ENCODE measurements around the gene EMP3.

DNA sequence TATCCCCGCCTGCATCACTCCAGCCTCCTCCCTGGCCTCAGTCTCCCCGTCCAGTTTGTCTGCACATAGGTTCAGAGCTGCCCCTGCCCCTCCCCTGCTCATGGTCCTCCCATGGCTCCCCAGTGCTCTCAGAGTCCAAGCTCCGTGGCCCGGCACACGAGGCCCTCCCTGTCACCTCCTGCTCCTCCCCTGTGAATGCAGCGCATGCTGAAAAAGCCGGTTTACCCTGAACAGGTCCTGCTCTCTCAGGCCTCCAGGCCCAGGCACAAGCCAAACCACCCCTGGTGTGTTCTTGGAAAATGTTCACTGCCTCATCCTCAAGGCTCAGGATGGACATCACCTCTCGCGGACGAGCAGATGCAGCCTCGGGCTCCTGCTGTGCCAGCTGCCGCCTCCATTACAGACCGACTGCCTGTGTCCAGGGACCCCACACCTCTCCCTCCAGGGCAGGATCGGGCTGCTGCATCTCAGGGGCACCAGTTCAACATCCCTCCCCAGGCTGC is 13.0 kb downstream of the EMP3 start:
- TF ChIP-seq, protein P1, sequence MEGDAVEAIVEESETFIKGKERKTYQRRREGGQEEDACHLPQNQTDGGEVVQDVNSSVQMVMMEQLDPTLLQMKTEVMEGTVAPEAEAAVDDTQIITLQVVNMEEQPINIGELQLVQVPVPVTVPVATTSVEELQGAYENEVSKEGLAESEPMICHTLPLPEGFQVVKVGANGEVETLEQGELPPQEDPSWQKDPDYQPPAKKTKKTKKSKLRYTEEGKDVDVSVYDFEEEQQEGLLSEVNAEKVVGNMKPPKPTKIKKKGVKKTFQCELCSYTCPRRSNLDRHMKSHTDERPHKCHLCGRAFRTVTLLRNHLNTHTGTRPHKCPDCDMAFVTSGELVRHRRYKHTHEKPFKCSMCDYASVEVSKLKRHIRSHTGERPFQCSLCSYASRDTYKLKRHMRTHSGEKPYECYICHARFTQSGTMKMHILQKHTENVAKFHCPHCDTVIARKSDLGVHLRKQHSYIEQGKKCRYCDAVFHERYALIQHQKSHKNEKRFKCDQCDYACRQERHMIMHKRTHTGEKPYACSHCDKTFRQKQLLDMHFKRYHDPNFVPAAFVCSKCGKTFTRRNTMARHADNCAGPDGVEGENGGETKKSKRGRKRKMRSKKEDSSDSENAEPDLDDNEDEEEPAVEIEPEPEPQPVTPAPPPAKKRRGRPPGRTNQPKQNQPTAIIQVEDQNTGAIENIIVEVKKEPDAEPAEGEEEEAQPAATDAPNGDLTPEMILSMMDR (IDR thresholded peaks at IDR 0.05) = no peak
- no peak for TF ChIP-seq POLR2A (IDR thresholded peaks at IDR 0.05)
- TF ChIP-seq POLR2AphosphoS5 (IDR thresholded peaks at IDR 0.05) = no peak
- no peak for TF ChIP-seq EP300 (IDR thresholded peaks at IDR 0.05)

Data from upper lobe of left lung (tissue), 4 donors.